PC-9 (cell line): ENCODE data around the gene AVEN. TPM values are rescaled to one million over a fixed set of nuclear protein-coding genes. Genes with fewer than 3 reads are reported as not detected.
"Not testable (repeated sequence)": the region's sequence is repeated elsewhere in the genome, so short reads cannot be mapped to it uniquely, and the experiment has no call there.

Experiments
- BruUV-seq: library from RNA; stranded (reverse); fragments of 400-500 nt; replicated peaks from 2 replicates; lab custom pipeline; 2021; lab: Mats Ljungman, UMichigan
- CTCF ChIA-PET: fragments of 300-600 bp; sonication (Branson Sonifier 250); formaldehyde crosslinking; loops from one replicate; lab custom pipeline; 2022; ENCODE audit warnings: antibody characterized with exemption; lab: Charles Lee
- POLR2A ChIA-PET: fragments of 300-600 bp; sonication (Branson Sonifier 250); formaldehyde crosslinking; loops from one replicate; lab custom pipeline; 2022; ENCODE audit warnings: antibody characterized with exemption; ENCODE audit not compliant: unreplicated experiment; lab: Charles Lee
- DNase-seq, 2 experiments: peaks; one replicate each; pipeline versions ENCODE4 v3.0.0 to v3.0.0-alpha.2; 2015 to 2022; ENCODE audit warnings: mixed read lengths in 1 of 2
- H2AFZ ChIP-seq: fragments of 200-600 bp; sonication (generic); 2 replicates; pipeline ENCODE4 v1.8.1; 2017; ENCODE audit warnings: antibody characterized with exemption
- H3F3A ChIP-seq: fragments of 200-600 bp; sonication (generic); 2 replicates; pipeline ENCODE4 v1.8.1; 2017; ENCODE audit warnings: antibody characterized with exemption, mild to moderate bottlenecking, low read depth; ENCODE audit not compliant: insufficient read depth
- H3K27ac ChIP-seq: fragments of 200-600 bp; sonication (generic); 2 replicates; pipeline ENCODE4 v1.6.1; 2016; ENCODE audit warnings: mixed run types
- H3K27me3 ChIP-seq: fragments of 200-600 bp; sonication (generic); 2 replicates; pipeline ENCODE4 v1.6.1; 2016; ENCODE audit warnings: low read depth, mixed run types; ENCODE audit not compliant: insufficient read depth
- H3K36me3 ChIP-seq: fragments of 200-600 bp; sonication (generic); 2 replicates; pipeline ENCODE4 v1.6.1; 2016; ENCODE audit warnings: low read depth, mixed run types
- H3K4me1 ChIP-seq: fragments of 200-600 bp; sonication (generic); replicated peaks from 2 replicates; pipeline ENCODE4 v1.6.1; 2016; ENCODE audit warnings: mixed run types; ENCODE audit not compliant: insufficient read depth
- H3K4me2 ChIP-seq: fragments of 200-600 bp; sonication (generic); 2 replicates; pipeline ENCODE4 v1.6.1; 2017; ENCODE audit warnings: mixed run types
- H3K4me3 ChIP-seq: fragments of 200-600 bp; sonication (generic); 2 replicates; pipeline ENCODE4 v1.6.1; 2016; ENCODE audit warnings: mixed run types
- H3K79me2 ChIP-seq: fragments of 200-600 bp; sonication (generic); 2 replicates; pipeline ENCODE4 v1.6.1; 2017; ENCODE audit warnings: low read depth, mixed run types
- H3K9me2 ChIP-seq: fragments of 200-600 bp; sonication (generic); 2 replicates; pipeline ENCODE4 v1.8.1; 2017; ENCODE audit warnings: mild to moderate bottlenecking; ENCODE audit not compliant: insufficient read depth
- H3K9me3 ChIP-seq: fragments of 200-600 bp; sonication (generic); 2 replicates; pipeline ENCODE4 v1.8.1; 2016; ENCODE audit warnings: low read depth; ENCODE audit not compliant: insufficient read depth
- H4K20me1 ChIP-seq: fragments of 200-600 bp; sonication (generic); 2 replicates; pipeline ENCODE4 v1.8.1; 2017; ENCODE audit not compliant: insufficient read depth
- EZH2 ChIP-seq: fragments of 200-600 bp; sonication (generic); IDR thresholded peaks from 2 replicates; pipeline ENCODE4 v1.8.0; 2017; ENCODE audit warnings: antibody characterized with exemption, low read depth
- intact Hi-C: fragments of 100-400 bp; cut with micrococcal nuclease; formaldehyde crosslinking; loops from one replicate; pipeline ENCODE4 v1.10.0; 2022; ENCODE audit not compliant: unreplicated experiment
- total RNA-seq: library from RNA; stranded (reverse); gene quantifications from 2 replicates; pipeline ENCODE4 v1.2.3, GENCODE V29; 2021
- TF ChIP-seq, protein P1 (sequence below): fragments of 200-600 bp; sonication (generic); conservative IDR thresholded peaks from 2 replicates; pipeline ENCODE4 v1.6.1; 2017; ENCODE audit warnings: mixed run types, antibody characterized with exemption, mild to moderate bottlenecking, moderate library complexity

The AVEN gene
- total RNA-seq, 1 experiment from 2014 or later: 8.7 TPM

DNA sequence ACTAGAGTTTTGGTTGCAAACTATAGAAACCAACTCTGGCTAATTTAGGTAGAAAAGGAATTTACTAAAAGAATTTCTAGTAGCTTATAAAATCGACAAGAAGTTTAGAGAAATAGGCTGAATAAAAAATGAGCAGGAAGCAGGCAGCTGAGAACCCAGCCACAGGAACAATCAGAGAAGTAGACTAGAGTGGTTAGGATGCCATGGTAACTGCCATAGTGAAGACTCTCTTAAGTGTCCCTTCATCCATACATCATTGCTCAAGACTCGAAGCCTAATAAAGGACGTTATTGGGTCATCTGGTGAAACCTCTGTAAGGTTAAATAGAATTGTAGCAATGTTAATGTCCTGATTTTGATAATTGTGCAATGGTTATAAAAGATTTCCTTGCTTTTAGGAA, 13.8 kb downstream of the AVEN start:
- H3K36me3 ChIP-seq: no peaks in the 10 kb centered on the region
- intact Hi-C loops: no loop called here
- CTCF ChIA-PET: no interaction called here

DNA sequence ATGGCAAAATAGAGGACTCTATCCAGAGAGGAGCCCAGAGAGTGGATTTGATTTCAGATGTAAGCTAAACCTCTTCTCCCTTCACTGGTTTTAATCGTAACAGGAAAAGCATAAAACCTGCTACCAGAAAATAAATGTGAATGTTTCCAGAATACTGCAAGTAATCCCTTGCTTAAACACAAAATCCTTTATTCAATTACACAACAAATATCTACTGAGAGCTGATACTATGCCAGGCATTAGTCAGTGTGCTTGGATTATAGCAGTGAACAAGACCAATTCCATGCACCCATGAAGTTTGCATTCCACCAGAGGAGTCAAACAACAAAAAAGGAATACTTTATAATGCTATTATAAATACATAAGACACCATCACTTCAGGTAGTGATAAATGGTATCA, 15.1 kb downstream of the AVEN start:
- H3K27me3 ChIP-seq: no peaks in the 10 kb centered on the region
- H3K27ac ChIP-seq: no peak overlapping the region
- TF ChIP-seq, protein P1, sequence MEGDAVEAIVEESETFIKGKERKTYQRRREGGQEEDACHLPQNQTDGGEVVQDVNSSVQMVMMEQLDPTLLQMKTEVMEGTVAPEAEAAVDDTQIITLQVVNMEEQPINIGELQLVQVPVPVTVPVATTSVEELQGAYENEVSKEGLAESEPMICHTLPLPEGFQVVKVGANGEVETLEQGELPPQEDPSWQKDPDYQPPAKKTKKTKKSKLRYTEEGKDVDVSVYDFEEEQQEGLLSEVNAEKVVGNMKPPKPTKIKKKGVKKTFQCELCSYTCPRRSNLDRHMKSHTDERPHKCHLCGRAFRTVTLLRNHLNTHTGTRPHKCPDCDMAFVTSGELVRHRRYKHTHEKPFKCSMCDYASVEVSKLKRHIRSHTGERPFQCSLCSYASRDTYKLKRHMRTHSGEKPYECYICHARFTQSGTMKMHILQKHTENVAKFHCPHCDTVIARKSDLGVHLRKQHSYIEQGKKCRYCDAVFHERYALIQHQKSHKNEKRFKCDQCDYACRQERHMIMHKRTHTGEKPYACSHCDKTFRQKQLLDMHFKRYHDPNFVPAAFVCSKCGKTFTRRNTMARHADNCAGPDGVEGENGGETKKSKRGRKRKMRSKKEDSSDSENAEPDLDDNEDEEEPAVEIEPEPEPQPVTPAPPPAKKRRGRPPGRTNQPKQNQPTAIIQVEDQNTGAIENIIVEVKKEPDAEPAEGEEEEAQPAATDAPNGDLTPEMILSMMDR: no peak
- no peak for TF ChIP-seq EZH2
- no peaks in the 10 kb centered on the region; the same call in 1 of the 2 replicates for H3K9me3 ChIP-seq
- H3K4me3 ChIP-seq: no peak overlapping the region
- H3K9me2 ChIP-seq: no peaks in the 10 kb centered on the region
- H4K20me1 ChIP-seq: no peaks in the 10 kb centered on the region
- DNase-seq: no peak
- no peak overlapping the region for H3K4me2 ChIP-seq
- POLR2A ChIA-PET: no interaction called here
- no peaks in the 10 kb centered on the region for H3K36me3 ChIP-seq
- BruUV-seq: no TSS peak
- H2AFZ ChIP-seq: no peak overlapping the region
- CTCF ChIA-PET: no interaction called here
- H3K4me1 ChIP-seq: no peaks in the 10 kb centered on the region
- H3K79me2 ChIP-seq: no peaks in the 10 kb centered on the region
- intact Hi-C loops: no loop called here
- H3F3A ChIP-seq: no peaks in the 10 kb centered on the region

More for the DNA sequence above, 13.8 kb downstream of the AVEN start:
- Histone ChIP-seq H3K27ac (no peak overlapping the region), H3K9me3 (no peaks in the 10 kb centered on the region; the same call in 1 of the 2 replicates), H3F3A (no peaks in the 10 kb centered on the region), H3K4me2 (no peak overlapping the region), H4K20me1 (no peaks in the 10 kb centered on the region), H2AFZ (no peak overlapping the region), H3K27me3 (no peaks in the 10 kb centered on the region), H3K4me3 (no peak overlapping the region), H3K9me2 (no peaks in the 10 kb centered on the region), H3K79me2 (no peaks in the 10 kb centered on the region), H3K4me1 (no peaks in the 10 kb centered on the region)
- no peak for DNase-seq
- POLR2A ChIA-PET: no interaction called here
- no TSS peak for BruUV-seq
- TF ChIP-seq, protein P1: no peak
- TF ChIP-seq EZH2: no peak

DNA sequence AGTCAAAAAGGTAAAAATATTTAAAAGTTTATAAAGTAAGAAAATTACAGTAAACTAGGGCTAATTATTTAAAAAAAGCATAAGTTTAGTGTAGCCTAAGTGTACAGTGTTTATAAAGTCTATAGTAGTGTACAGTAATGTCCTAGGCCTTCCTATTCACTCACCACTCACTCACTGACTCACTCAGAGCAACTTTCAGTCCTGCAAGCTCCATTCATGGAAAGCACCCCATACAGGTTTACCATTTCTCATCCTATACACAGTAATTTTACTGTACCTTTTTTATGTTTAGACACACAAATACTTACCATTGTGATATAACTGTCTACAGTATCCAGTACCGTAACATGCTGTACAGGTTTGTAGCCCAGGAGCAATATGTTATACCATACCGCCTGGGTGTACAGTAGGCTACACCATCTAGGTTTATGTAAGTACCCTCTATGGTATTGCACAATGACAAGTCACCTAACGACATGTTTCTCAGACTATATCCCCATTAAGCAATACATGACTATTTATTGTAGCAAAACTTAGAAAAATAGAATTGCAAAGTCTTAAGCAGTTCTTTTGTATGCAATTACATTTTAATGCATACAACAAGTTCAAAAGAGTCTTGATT, 19.5 kb downstream of the AVEN start:
- DNase-seq: no peak
- Histone ChIP-seq H3K9me3 (no peaks in the 10 kb centered on the region), H3F3A (no peaks in the 10 kb centered on the region), H3K36me3 (no peaks in the 10 kb centered on the region), H3K9me2 (no peaks in the 10 kb centered on the region), H3K4me1 (no peaks in the 10 kb centered on the region), H4K20me1 (no peaks in the 10 kb centered on the region), H3K4me3 (no peak overlapping the region), H3K27ac (no peak overlapping the region), H3K4me2 (no peak overlapping the region), H2AFZ (no peak overlapping the region), H3K27me3 (no peaks in the 10 kb centered on the region), H3K79me2 (no peaks in the 10 kb centered on the region)
- ChIA-PET CTCF (no interaction called here), POLR2A (no interaction called here)
- intact Hi-C loops: no loop called here
- BruUV-seq: no TSS peak
- TF ChIP-seq, protein P1: no peak
- TF ChIP-seq EZH2: no peak

DNA sequence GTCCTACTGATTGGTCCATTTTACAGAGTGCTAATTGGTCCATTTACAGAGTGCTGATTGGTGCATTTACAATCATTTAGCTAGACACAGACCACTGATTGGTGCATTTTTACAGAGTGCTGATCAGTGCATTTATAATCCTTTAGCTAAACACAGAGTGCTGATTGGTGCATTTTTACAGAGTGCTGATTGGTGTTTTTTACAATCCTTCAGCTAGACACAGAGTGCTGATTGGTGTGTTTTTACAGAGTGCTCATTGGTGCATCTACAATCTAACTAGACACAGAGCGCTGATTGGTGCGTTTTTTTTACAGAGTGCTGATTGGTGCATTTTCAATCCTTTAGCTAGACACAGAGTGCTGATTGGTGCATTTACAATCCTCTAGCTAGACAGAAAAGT, 20.3 kb downstream of the AVEN start:
- H3K79me2 ChIP-seq, POLR2A ChIA-PET, H3K36me3 ChIP-seq, H3K4me2 ChIP-seq, intact Hi-C loops, DNase-seq, H3K9me2 ChIP-seq, H3F3A ChIP-seq, H3K4me1 ChIP-seq, H3K9me3 ChIP-seq, BruUV-seq, H3K27ac ChIP-seq, H3K27me3 ChIP-seq, H4K20me1 ChIP-seq, H3K4me3 ChIP-seq, H2AFZ ChIP-seq, CTCF ChIA-PET: not testable (repeated sequence)
